NB4 (cell line): ENCODE results near the gene KCNAB2.

Experiments used
- DNase-seq: peaks from one replicate; pipeline ENCODE4 v3.0.0; 2010; ENCODE audit warnings: low read depth
- H3K4me3 ChIP-seq: one replicate; pipeline ENCODE4 v1.5.1; 2011; ENCODE audit warnings: mild to moderate bottlenecking, low read depth, low read length, moderate library complexity
- MYC ChIP-seq: IDR thresholded peaks from 2 replicates; pipeline ENCODE4 v1.6.1; 2011; ENCODE audit warnings: low read depth, low read length
- POLR2A ChIP-seq: IDR thresholded peaks from 2 replicates; pipeline ENCODE4 v1.6.1; 2011; ENCODE audit warnings: mild to moderate bottlenecking; ENCODE audit not compliant: insufficient read length; ENCODE audit errors: extremely low read depth
- TF ChIP-seq, protein P1 (sequence below): IDR thresholded peaks from one replicate; pipeline ENCODE4 v1.5.1; 2012; ENCODE audit warnings: low read depth, low read length
- TF ChIP-seq, protein P2 (sequence below): IDR thresholded peaks from 2 replicates; pipeline ENCODE4 v1.6.1; 2011; ENCODE audit warnings: low read depth, low read length

The KCNAB2 gene

DNA sequence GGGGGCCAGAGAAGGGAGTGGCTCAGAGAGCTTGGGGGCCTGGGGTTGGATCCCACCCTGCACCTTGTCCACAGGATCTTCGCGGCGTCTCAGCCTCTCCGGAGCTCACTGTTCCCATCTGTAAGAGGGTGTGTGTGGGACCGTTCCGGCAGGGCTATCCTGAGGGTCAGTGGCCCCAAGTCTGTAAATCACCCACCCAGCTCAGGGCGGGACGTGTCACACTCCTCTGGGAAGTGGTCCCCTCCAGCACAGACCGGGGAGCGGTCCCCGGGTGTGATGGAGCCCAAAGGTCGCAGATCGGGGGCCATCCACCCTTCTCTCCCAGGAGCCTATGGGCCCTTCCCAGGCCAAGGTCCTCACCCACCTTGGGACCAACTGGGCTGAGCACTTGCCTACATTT, 40.0 kb downstream of the KCNAB2 start:
- TF ChIP-seq, protein P1, sequence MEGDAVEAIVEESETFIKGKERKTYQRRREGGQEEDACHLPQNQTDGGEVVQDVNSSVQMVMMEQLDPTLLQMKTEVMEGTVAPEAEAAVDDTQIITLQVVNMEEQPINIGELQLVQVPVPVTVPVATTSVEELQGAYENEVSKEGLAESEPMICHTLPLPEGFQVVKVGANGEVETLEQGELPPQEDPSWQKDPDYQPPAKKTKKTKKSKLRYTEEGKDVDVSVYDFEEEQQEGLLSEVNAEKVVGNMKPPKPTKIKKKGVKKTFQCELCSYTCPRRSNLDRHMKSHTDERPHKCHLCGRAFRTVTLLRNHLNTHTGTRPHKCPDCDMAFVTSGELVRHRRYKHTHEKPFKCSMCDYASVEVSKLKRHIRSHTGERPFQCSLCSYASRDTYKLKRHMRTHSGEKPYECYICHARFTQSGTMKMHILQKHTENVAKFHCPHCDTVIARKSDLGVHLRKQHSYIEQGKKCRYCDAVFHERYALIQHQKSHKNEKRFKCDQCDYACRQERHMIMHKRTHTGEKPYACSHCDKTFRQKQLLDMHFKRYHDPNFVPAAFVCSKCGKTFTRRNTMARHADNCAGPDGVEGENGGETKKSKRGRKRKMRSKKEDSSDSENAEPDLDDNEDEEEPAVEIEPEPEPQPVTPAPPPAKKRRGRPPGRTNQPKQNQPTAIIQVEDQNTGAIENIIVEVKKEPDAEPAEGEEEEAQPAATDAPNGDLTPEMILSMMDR: no peak

DNA sequence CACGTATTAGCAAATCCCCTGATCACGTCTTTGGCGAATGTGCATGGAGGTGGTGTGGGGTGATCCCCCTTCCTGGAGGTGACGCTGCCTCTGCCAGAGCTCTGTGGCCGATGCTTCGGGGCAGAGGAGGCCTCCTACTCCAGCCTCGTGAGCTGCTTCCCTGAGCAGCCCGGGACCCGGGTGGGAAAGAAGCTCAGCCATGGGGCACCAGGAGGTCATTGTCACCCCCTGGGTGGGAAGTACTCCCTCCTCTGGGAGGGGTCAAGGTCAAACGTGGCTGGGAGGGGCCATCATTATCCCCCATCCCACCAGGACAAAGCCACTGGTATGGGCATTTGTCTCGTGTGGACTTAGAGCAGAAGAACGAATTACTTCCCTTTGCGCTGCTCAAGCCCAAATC, 40.7 kb downstream of the KCNAB2 start:
- no peak overlapping the region for H3K4me3 ChIP-seq
- no peak for DNase-seq
- TF ChIP-seq, protein P2, sequence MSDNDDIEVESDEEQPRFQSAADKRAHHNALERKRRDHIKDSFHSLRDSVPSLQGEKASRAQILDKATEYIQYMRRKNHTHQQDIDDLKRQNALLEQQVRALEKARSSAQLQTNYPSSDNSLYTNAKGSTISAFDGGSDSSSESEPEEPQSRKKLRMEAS: no peak
- TF ChIP-seq POLR2A: no peak
- TF ChIP-seq, protein P1: no peak
- no peak for TF ChIP-seq MYC

More for the DNA sequence above, 40.0 kb downstream of the KCNAB2 start:
- no peak overlapping the region for H3K4me3 ChIP-seq
- no peak for DNase-seq

DNA sequence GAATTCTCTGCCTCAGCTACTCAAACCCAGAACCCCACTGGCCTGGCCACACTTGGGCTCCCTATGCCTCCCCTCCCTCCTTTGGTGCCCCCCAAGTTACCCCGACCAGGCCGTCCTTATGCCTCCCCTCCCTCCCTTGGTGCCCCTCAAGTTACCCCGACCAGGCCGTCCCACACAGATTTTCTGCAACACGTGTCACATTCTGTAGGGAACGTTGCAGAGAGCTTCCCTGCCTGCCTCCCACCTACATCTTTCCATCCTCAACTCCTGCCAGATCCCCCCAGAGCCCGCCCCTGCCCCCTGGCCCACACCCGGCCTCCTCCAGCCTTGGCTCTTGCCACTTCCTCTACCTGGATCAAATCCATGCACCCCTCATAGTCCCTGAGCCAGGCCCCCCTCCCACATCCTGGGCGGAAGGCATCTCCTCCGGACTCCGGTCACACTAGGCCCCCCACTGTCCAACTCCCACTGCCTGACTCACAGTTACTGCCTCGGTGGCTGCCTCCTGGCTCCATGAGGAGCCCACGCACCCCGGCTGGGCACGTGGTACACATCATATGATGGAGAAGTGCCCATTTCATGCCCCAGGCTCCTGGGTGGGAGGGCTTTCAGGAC, 41.2 kb downstream of the KCNAB2 start:
- no peak overlapping the region for H3K4me3 ChIP-seq
- TF ChIP-seq, protein P2: no peak
- TF ChIP-seq POLR2A (no peak), MYC (no peak)
- TF ChIP-seq, protein P1: no peak
- DNase-seq: no peak

DNA sequence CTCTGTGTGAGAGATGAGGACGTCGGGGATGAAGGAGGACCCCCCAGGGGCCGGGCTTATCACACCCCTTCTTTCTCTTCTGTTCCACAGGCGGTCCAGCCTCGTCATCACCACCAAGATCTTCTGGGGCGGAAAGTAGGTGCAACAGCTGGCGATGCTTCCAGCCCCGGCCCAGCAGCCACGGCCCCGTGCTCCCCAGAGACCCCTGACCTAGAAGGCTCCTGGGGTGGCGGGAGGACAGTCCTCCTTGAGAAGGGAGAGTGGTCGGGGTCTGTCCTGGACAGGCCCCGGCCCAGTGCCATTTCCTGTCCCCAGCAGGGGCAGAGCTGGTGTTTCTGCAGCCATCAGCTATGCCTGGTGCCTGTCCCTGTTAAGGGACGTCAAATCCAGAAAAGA, 41.7 kb downstream of the KCNAB2 start:
- TF ChIP-seq, protein P1: no peak
- no peak for TF ChIP-seq POLR2A
- TF ChIP-seq MYC: no peak
- TF ChIP-seq, protein P2: no peak
- DNase-seq: no peak
- no peak overlapping the region for H3K4me3 ChIP-seq

DNA sequence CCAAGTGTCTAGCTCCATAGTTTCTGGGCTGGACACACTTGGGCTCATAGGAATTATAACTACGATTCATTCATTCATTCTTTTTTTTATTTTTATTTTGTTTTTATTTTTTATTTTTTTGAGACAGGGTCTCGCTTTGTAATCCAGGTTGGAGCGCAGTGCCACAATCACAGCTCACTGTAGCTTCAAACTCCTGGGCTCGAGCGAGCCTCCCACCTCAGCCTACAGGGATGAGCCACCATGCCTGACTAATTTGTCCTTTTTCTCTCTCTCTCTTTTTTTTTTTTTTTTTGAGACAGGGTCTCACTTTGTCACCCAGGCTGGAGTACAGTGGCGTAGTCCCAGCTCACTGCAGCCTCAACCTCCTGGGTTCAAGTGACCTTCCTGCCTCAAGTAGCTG, 42.3 kb downstream of the KCNAB2 start:
- no peak overlapping the region for H3K4me3 ChIP-seq
- TF ChIP-seq, protein P2: no peak
- TF ChIP-seq POLR2A (no peak), MYC (no peak)
- TF ChIP-seq, protein P1: no peak
- no peak for DNase-seq

DNA sequence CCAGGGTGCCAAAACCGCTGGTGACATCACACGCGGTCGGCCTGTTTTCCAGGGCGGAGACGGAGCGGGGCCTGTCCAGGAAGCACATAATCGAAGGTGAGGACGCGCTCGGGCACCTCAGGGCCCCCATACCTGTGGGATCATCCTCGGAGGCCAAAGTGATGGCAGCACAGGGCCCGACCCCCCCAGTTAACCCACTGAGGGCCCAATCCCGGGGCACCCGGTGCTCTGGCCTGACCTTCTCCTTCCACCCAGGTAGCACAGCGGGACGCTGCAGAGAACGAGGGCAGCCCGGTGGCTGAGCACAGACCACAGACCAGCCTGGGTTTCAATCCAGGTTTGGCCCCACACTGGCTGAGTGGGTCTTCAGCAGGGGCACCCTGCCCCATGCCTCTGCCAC, 43.3 kb downstream of the KCNAB2 start:
- H3K4me3 ChIP-seq: no peak overlapping the region
- TF ChIP-seq, protein P1: no peak
- TF ChIP-seq MYC (no peak), POLR2A (no peak)
- TF ChIP-seq, protein P2: no peak
- DNase-seq: no peak
